Panc1 (cell line): ENCODE results near the gene DNASE1. TPM values are rescaled to one million over a fixed set of nuclear protein-coding genes. Genes with fewer than 3 reads are reported as not detected.

Experiments used
- ATAC-seq: fragments of 200-7000 bp; cut with Tn5 transposase; 2 replicates; pipeline ENCODE4 v1.9.1; 2020; ENCODE audit warnings: mild to moderate bottlenecking, moderate library complexity
- Bru-seq: library from RNA; stranded (reverse); fragments of 400-500 nt; gene quantifications from one replicate; lab custom pipeline; 2021; lab: Mats Ljungman, UMichigan
- BruChase-seq, 2 experiments: library from RNA; stranded (reverse); fragments of 400-500 nt; gene quantifications; one replicate each; lab custom pipeline; 2021; lab: Mats Ljungman, UMichigan
- BruUV-seq: library from RNA; stranded (reverse); fragments of 400-500 nt; replicated peaks from 2 replicates; lab custom pipeline; 2021; lab: Mats Ljungman, UMichigan
- CTCF ChIA-PET: fragments of 300-600 bp; sonication (Branson Sonifier 250); formaldehyde crosslinking; loops from one replicate; lab custom pipeline; 2022; ENCODE audit warnings: antibody characterized with exemption; lab: Charles Lee
- POLR2A ChIA-PET: fragments of 300-600 bp; sonication (Branson Sonifier 250); formaldehyde crosslinking; loops from one replicate; lab custom pipeline; 2022; ENCODE audit warnings: antibody characterized with exemption; lab: Charles Lee
- DNase-seq: peaks from one replicate; pipeline ENCODE4 v3.0.0-alpha.2; 2010; ENCODE audit warnings: low read depth, low spot score
- H3K27ac ChIP-seq: 2 replicates; pipeline ENCODE4 v1.5.1; 2011; ENCODE audit warnings: mild to moderate bottlenecking, low read length, inconsistent platforms
- H3K27me3 ChIP-seq: fragments of 200-500 bp; sonication (Bioruptor generic); 2 replicates; pipeline ENCODE4 v1.6.0; 2014; ENCODE audit warnings: low read length, inconsistent platforms; ENCODE audit not compliant: control insufficient read depth, insufficient read depth
- H3K36me3 ChIP-seq: fragments of 200-500 bp; sonication (Bioruptor generic); 2 replicates; pipeline ENCODE4 v1.5.1; 2014; ENCODE audit warnings: inconsistent platforms, mild to moderate bottlenecking, low read length, moderate library complexity; ENCODE audit not compliant: control insufficient read depth, insufficient read depth
- H3K4me1 ChIP-seq: 2 replicates; pipeline ENCODE4 v1.5.1; 2011; ENCODE audit warnings: inconsistent platforms, mild to moderate bottlenecking, low read length, moderate library complexity; ENCODE audit not compliant: control insufficient read depth, insufficient read depth
- H3K4me3 ChIP-seq, 2 experiments: 2 replicates each; pipeline ENCODE4 v1.5.1; 2011 to 2012; ENCODE audit warnings: low read depth in 2 of 2, low read length in 2 of 2, mild to moderate bottlenecking in 2 of 2, inconsistent platforms in 1 of 2, moderate library complexity in 1 of 2
- H3K9me3 ChIP-seq: fragments of 200-500 bp; sonication (Bioruptor generic); 2 replicates; pipeline ENCODE4 v1.5.1; 2014; ENCODE audit warnings: low read depth, mild to moderate bottlenecking, inconsistent platforms, low read length, moderate library complexity; ENCODE audit not compliant: control insufficient read depth, insufficient read depth
- CTCF ChIP-seq: fragments of 450-650 bp; IDR thresholded peaks from 2 replicates; pipeline ENCODE4 v1.5.1; 2017; ENCODE audit warnings: mild to moderate bottlenecking
- POLR2AphosphoS5 ChIP-seq: IDR thresholded peaks from 2 replicates; pipeline ENCODE4 v1.6.1; 2012; ENCODE audit warnings: mild to moderate bottlenecking, low read depth, low read length, moderate library complexity
- SIN3A ChIP-seq: IDR thresholded peaks from 2 replicates; pipeline ENCODE4 v1.6.1; 2012; ENCODE audit warnings: low read depth, mild to moderate bottlenecking, low read length, moderate library complexity, borderline replicate concordance; ENCODE audit not compliant: insufficient read depth
- TCF7L2 ChIP-seq: IDR thresholded peaks from 2 replicates; pipeline ENCODE4 v1.6.1; 2011; ENCODE audit warnings: mild to moderate bottlenecking, low read depth, low read length, inconsistent platforms
- in situ Hi-C: cut with HindIII; loops from 2 replicates; pipeline ENCODE4 v1.10.0; 2016; ENCODE audit warnings: low sequenced_read_pairs, low pct_unique_long_range_greater_than_20kb
- intact Hi-C: fragments of 100-400 bp; cut with micrococcal nuclease; formaldehyde crosslinking; loops from one replicate; pipeline ENCODE4 v1.10.0; 2022; ENCODE audit not compliant: unreplicated experiment
- long read RNA-seq: library from polyadenylated mRNA; unstranded; transcript quantifications from one replicate; pipeline ENCODE4 v2.0.0, GENCODE V29; 2021; ENCODE audit not compliant: unreplicated experiment
- polyA plus RNA-seq: library from polyadenylated mRNA; unstranded; fragments of >200 nt; gene quantifications from one replicate; pipeline ENCODE4 v1.2.1, GENCODE V29; 2012; ENCODE audit warnings: missing spikeins; ENCODE audit not compliant: insufficient read length
- total RNA-seq: library from RNA; stranded (reverse); gene quantifications from one replicate; pipeline ENCODE4 v1.2.1, GENCODE V29; 2021; ENCODE audit not compliant: unreplicated experiment
- TF ChIP-seq, protein P1 (sequence below), 2 experiments: IDR thresholded peaks; 2 replicates each; pipeline ENCODE4 v1.6.1; 2011 to 2012; ENCODE audit warnings: low read depth in 2 of 2, control low read depth in 1 of 2, low read length in 1 of 2, mild to moderate bottlenecking in 1 of 2, moderate library complexity in 1 of 2; ENCODE audit not compliant: insufficient read depth in 1 of 2

The DNASE1 gene
- total RNA-seq = 21.1 TPM
- 24.7 TPM for polyA plus RNA-seq
- Bru-seq, nascent RNA = percentile 65 among the genes with signal in this experiment
- percentile 76 among the genes with signal in this experiment for BruChase-seq, experiment 1, labeled RNA remaining after a 2-hour chase
- percentile 76 among the genes with signal in this experiment for BruChase-seq, experiment 2, labeled RNA remaining after a 6-hour chase
- long read RNA-seq, partial matches to known transcripts = 13 of 31 reads
- long read RNA-seq, other reads (novel, unspliced or antisense) = 18 of 31 reads

- Histone ChIP-seq H3K9me3 (no peaks in the 10 kb centered on the region), H3K4me1 (peaks cover 17% of the 10 kb centered on the region), H3K36me3 (peaks cover 2% of the 10 kb centered on the region; the same call in 1 of the 2 replicates), H3K27ac (no peak within 1 kb of the TSS), H3K4me3 (no peak within 1 kb of the TSS), H3K27me3 (no peaks in the 10 kb centered on the region)
- POLR2A ChIA-PET = no interaction called here
- in situ Hi-C loops = no loop called here
- ATAC-seq (peak; percentile 74), DNase-seq (peak; percentile 39)
- CTCF ChIA-PET = interaction anchor here (0.6 kb wide), 1 partner anchor 17 kb away, joined by 3 read pairs; no protein-coding TSS in a partner anchor
- intact Hi-C loops = no loop called here
- TF ChIP-seq, protein P1, sequence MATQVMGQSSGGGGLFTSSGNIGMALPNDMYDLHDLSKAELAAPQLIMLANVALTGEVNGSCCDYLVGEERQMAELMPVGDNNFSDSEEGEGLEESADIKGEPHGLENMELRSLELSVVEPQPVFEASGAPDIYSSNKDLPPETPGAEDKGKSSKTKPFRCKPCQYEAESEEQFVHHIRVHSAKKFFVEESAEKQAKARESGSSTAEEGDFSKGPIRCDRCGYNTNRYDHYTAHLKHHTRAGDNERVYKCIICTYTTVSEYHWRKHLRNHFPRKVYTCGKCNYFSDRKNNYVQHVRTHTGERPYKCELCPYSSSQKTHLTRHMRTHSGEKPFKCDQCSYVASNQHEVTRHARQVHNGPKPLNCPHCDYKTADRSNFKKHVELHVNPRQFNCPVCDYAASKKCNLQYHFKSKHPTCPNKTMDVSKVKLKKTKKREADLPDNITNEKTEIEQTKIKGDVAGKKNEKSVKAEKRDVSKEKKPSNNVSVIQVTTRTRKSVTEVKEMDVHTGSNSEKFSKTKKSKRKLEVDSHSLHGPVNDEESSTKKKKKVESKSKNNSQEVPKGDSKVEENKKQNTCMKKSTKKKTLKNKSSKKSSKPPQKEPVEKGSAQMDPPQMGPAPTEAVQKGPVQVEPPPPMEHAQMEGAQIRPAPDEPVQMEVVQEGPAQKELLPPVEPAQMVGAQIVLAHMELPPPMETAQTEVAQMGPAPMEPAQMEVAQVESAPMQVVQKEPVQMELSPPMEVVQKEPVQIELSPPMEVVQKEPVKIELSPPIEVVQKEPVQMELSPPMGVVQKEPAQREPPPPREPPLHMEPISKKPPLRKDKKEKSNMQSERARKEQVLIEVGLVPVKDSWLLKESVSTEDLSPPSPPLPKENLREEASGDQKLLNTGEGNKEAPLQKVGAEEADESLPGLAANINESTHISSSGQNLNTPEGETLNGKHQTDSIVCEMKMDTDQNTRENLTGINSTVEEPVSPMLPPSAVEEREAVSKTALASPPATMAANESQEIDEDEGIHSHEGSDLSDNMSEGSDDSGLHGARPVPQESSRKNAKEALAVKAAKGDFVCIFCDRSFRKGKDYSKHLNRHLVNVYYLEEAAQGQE (IDR thresholded peaks at IDR 0.05; ENCODE audit: insufficient read depth in 1 of 2, low read depth in 2 of 2, low read length in 1 of 2) = no peak
- peak; percentile 87 for TF ChIP-seq CTCF
- BruUV-seq = no TSS peak
These were observed at the start of gene DNASE1 for GRCh38 chr16:3654249-3654991. Gene DNASE1 (plus strand): TSS chr16:3654691. CDS start chr16:3655374, 683 bp downstream.

GRCh38 chr16:3606441-3606840 lies 48.0 kb upstream of the DNASE1 start:
- Histone ChIP-seq H3K4me1 (peaks cover 9% of the 10 kb centered on the region), H3K4me3 (no peak overlapping the region), H3K27me3 (no peaks in the 10 kb centered on the region), H3K27ac (no peak overlapping the region), H3K9me3 (no peaks in the 10 kb centered on the region), H3K36me3 (no peaks in the 10 kb centered on the region; the same call in 1 of the 2 replicates)
- in situ Hi-C loops = no loop called here
- DNase-seq (no peak), ATAC-seq (no peak)
- TF ChIP-seq TCF7L2 = no peak
- TF ChIP-seq, protein P1 (IDR thresholded peaks at IDR 0.05; ENCODE audit: insufficient read depth in 1 of 2, low read depth in 2 of 2, low read length in 1 of 2) = no peak
- no peak for TF ChIP-seq CTCF
- no peak for TF ChIP-seq SIN3A
- TF ChIP-seq POLR2AphosphoS5 = no peak
- no TSS peak for BruUV-seq
- POLR2A ChIA-PET = no interaction called here
- intact Hi-C loops = no loop called here
- CTCF ChIA-PET = no interaction called here
